Ovary (tissue), 9 donors: ENCODE results near the gene PRPF40A. TPM values are rescaled to one million over a fixed set of nuclear protein-coding genes. Genes with fewer than 3 reads are reported as not detected.
"Not testable (repeated sequence)": the region's sequence is repeated elsewhere in the genome, so short reads cannot be mapped to it uniquely, and the experiment has no call there.

Experiments used
- DNase-seq, 5 donors: peaks; one replicate each; pipeline ENCODE4 v3.0.0-alpha.2; 2019 to 2020
- H3K27ac ChIP-seq, 2 donors: fragments of 200-600 bp; one replicate each; pipeline versions ENCODE4 v1.5.1 to v1.8.0; 2019 to 2022
- H3K27me3 ChIP-seq: fragments of 200-600 bp; one replicate; pipeline ENCODE4 v1.8.0; 2022
- H3K36me3 ChIP-seq: fragments of 200-600 bp; sonication (generic); one replicate; pipeline ENCODE4 v1.5.1; 2019
- H3K4me1 ChIP-seq: one replicate; pipeline ENCODE4 v1.8.1; 2013; ENCODE audit warnings: mild to moderate bottlenecking, moderate library complexity; ENCODE audit not compliant: insufficient read depth
- H3K4me3 ChIP-seq: fragments of 200-600 bp; sonication (generic); one replicate; pipeline ENCODE4 v1.5.1; 2017
- H3K9me3 ChIP-seq, 2 donors: fragments of 200-600 bp in 1 of 2; sonication (generic) in 1 of 2; one replicate each; pipeline versions ENCODE4 v1.5.1 to v1.8.1; 2013 to 2019; ENCODE audit warnings: mild to moderate bottlenecking in 1 of 2, moderate library complexity in 1 of 2
- EP300 ChIP-seq: sonication (generic); formaldehyde crosslinking; IDR thresholded peaks from one replicate; pipeline ENCODE4 v1.6.1; 2017; ENCODE audit warnings: antibody characterized with exemption
- POLR2A ChIP-seq: fragments of 450-650 bp; IDR thresholded peaks from one replicate; pipeline ENCODE4 v1.6.1; 2017; ENCODE audit warnings: antibody characterized with exemption, mild to moderate bottlenecking, moderate library complexity
- WGBS, 3 donors: extraction: QIAGEN DNeasy Blood & Tissue Kit in 1 of 3; methylation state at CpG; one replicate each; pipeline versions ENCODE4 v1.1.5 to v1.1.7; 2013 to 2017; 5-methylcytosine and 5-hydroxymethylcytosine counted together
- intact Hi-C, 4 donors: fragments of 100-400 bp; cut with DNase I; formaldehyde crosslinking; loops; one replicate each; pipeline versions ENCODE4 v1.11.0 to v1.15.1; 2022 to 2023
- polyA plus RNA-seq, 2 donors: library from polyadenylated mRNA; stranded (reverse); fragments of 200-250 nt in 1 of 2; fragments of 350-450 nt in 1 of 2; fragmentation: Illumina TruSeq in 1 of 2; extraction: RNeasy Lipid Tissue Mini Kit (QIAGEN cat#74804) in 1 of 2; gene quantifications; one replicate each; pipeline ENCODE4 v1.2.3, GENCODE V29; 2013 to 2014
- total RNA-seq, 7 donors: library from RNA; depleted of rRNA in 2 of 7; stranded (reverse); fragments of >200 nt in 2 of 7; fragmentation: NEBNext Ultra II Directional in 3 of 7; extraction: Animal tissue kit (Norgen Biotek cat#: 25700) in 3 of 7; gene quantifications; one replicate each; pipeline versions ENCODE4 v1.1.0 to v1.2.4, GENCODE V29; 2016 to 2023
- TF ChIP-seq, protein P1 (sequence below), 3 donors: fragments of 450-650 bp in 2 of 3; fragments of 200-600 bp in 1 of 3; IDR thresholded peaks; one replicate each; pipeline versions ENCODE4 v1.5.1 to v1.8.0; 2016 to 2022; ENCODE audit warnings: antibody characterized with exemption in 3 of 3, mild to moderate bottlenecking in 1 of 3
- donor health status: DM: no; HTN: no; CAD: no; lungs with moderate emphysema.
- donor health status: DM: no; HTN: no; CAD: no.
- donor health status: Bipolar disorder and iron deficiency.
- donor health status: DM: yes; HTN: yes; CAD: no.
- donor health status: DM: no; HTN: no; CAD: no.
- donor health status: DM: yes; HTN: yes; CAD: no.

The PRPF40A gene
- total and polyA plus RNA-seq, 9 donors, result 27.5 to 81.9 (median 61.9) TPM

DNA sequence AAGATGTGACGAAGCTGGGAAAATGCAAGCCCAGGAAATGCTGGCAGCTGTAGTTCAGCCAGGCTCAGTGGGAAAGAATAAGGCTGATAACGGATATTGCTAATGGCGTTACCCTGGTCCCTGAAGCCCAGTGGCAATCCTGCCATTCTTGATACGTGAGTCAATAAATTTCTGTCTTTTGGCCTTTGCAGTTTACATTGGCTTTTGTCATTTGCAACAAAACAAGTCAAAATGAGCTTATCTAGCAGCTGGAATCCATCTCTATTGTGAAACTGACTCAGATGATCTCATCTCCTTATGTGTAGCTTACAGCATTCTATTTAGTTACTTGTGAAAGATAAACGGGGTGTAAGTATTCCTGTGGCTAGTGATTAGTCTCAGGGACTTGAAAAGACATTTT lies 44.9 kb upstream of the PRPF40A start:
- DNase-seq, result no peak
- Histone ChIP-seq H3K27me3 (no peaks in the 10 kb centered on the region), H3K36me3 (no peaks in the 10 kb centered on the region), H3K27ac (no peak overlapping the region), H3K9me3 (no peaks in the 10 kb centered on the region), H3K4me3 (no peak overlapping the region), H3K4me1 (no peaks in the 10 kb centered on the region)
- intact Hi-C loops, result no loop called here
- TF ChIP-seq POLR2A, result no peak
- TF ChIP-seq, protein P1, sequence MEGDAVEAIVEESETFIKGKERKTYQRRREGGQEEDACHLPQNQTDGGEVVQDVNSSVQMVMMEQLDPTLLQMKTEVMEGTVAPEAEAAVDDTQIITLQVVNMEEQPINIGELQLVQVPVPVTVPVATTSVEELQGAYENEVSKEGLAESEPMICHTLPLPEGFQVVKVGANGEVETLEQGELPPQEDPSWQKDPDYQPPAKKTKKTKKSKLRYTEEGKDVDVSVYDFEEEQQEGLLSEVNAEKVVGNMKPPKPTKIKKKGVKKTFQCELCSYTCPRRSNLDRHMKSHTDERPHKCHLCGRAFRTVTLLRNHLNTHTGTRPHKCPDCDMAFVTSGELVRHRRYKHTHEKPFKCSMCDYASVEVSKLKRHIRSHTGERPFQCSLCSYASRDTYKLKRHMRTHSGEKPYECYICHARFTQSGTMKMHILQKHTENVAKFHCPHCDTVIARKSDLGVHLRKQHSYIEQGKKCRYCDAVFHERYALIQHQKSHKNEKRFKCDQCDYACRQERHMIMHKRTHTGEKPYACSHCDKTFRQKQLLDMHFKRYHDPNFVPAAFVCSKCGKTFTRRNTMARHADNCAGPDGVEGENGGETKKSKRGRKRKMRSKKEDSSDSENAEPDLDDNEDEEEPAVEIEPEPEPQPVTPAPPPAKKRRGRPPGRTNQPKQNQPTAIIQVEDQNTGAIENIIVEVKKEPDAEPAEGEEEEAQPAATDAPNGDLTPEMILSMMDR (IDR thresholded peaks at IDR 0.05), result no peak
- no peak for TF ChIP-seq EP300
- 72 to 80% (median 73%) methylated on average over 5 of the region's 5 CpGs for WGBS, 3 donors

DNA sequence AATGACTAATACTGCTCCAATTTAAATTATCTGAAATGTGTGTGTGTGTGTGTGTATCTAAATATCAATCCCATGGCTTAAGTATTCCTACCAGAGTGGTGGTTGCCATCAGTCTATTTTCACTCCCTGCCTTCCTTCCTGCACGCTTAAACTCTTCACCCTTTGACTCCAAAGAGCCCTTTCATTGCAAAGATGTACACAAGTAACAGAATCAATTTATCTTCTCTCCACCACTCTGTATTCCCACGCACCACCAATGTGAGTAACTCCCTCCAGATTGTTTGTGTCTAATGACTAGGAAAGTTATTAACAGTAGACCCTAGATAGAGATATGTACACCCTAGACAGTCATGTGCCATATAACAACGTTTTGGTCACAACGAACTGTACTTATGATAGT lies 44.0 kb upstream of the PRPF40A start:
- H3K27me3 ChIP-seq, result no peaks in the 10 kb centered on the region
- H3K9me3 ChIP-seq, result no peaks in the 10 kb centered on the region
- WGBS, 3 donors, result 62 to 76% (median 64%) methylated on average over 4 of the region's 4 CpGs

DNA sequence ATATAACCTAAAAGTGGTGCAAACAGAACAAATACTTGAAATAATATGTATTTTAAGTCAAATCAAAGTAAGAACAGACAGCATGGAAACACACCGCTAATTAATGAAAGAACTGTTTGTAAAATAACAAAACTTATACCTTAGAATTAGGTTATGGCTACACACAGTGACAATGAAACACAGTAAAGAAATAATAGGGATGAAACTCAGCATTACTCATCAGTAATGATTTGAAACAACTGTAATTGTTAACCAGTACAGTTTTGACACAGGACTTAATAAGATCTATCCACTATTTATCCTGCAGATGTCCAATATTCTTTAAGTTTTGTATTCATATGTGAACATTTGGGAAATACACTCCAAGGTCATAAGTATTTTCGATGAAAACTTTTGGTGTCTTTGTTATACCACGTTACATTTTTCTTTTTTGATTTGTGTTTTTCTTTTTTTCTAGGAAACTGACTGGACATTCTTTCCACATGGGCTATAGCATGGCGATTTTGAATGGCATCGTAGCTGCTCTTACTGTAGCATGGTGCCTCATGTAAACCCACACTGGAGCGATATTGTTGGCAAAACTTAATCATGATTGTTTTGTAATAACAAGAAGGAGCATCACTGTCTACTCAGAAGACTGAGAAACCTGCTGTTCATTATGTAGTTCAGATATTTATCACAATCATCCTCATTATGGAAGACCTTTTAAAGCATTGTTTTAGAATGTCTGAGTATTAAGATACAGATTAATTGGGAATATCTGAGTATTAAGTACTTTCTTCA lies 42.2 kb upstream of the PRPF40A start:
- H3K9me3 ChIP-seq, result no peaks in the 10 kb centered on the region
- no peak for TF ChIP-seq EP300
- no peak for TF ChIP-seq POLR2A
- TF ChIP-seq, protein P1 (IDR thresholded peaks at IDR 0.05), result no peak
- no peaks in the 10 kb centered on the region for H3K4me1 ChIP-seq
- 84 to 92% (median 88%) methylated on average over 6 of the region's 6 CpGs for WGBS, 3 donors
- H3K27me3 ChIP-seq, result no peaks in the 10 kb centered on the region
- no peak overlapping the region for H3K27ac ChIP-seq
- no peak overlapping the region for H3K4me3 ChIP-seq
- no peaks in the 10 kb centered on the region for H3K36me3 ChIP-seq
- intact Hi-C loops, result no loop called here
- DNase-seq, result no peak

More for the DNA sequence above, 44.0 kb upstream of the PRPF40A start:
- H3K36me3 ChIP-seq, result no peaks in the 10 kb centered on the region
- intact Hi-C loops, result no loop called here
- H3K4me1 ChIP-seq, result no peaks in the 10 kb centered on the region
- DNase-seq, result no peak
- no peak overlapping the region for H3K27ac ChIP-seq
- TF ChIP-seq POLR2A (no peak), EP300 (no peak)
- TF ChIP-seq, protein P1 (IDR thresholded peaks at IDR 0.05), result no peak
- H3K4me3 ChIP-seq, result no peak overlapping the region

DNA sequence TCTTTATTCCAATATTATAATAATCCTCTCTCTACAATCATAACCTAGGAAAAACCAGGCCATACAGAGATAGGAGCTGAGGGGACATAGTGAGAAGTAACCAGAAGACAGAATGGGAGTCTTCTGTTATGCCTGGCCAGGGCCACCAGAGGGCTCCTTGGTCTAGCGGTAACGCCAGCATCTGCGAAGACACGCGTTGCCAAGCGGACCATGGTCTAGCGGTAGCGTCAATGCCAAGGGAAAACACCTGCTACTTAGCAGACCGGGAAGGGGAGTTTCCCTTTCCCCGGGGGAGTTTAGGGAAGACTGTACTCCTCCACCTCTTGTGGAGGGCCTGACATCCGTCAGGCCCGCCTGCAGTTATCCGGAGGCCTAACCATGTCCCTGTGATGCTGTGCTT lies 37.8 kb upstream of the PRPF40A start:
- DNase-seq, result peak in 3 of 5 donors; percentile 12 to 36 (median 30)
- H3K9me3 ChIP-seq, result no peaks in the 10 kb centered on the region
- intact Hi-C loops, result no loop called here
- H3K4me1 ChIP-seq, result no peaks in the 10 kb centered on the region
- no peaks in the 10 kb centered on the region for H3K27me3 ChIP-seq
- no peaks in the 10 kb centered on the region for H3K36me3 ChIP-seq
- TF ChIP-seq EP300 (no peak), POLR2A (no peak)
- TF ChIP-seq, protein P1 (IDR thresholded peaks at IDR 0.05), result no peak
- no peak overlapping the region for H3K4me3 ChIP-seq
- H3K27ac ChIP-seq, result no peak overlapping the region
- 87 to 88% (median 88%) methylated on average over 13 of the region's 13 CpGs for WGBS, 3 donors

DNA sequence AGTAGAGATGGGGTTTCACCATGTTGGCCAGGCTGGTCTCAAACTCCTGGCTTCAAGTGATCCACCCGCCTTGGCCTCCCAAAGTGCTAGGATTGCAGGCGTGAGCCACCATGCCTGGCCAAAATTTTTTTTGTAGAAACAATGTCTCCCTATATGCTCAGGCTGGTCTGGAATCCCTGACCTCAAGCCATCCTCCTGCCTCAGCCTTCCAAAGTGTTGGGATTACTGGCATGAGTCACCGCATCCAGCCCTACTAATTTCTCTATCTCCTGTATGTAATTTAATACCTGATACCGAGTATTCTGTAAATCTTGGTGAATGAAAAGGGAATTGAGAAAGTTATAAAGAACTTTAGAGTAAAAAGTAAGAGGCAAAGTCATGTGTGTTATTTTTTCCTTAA lies 30.5 kb upstream of the PRPF40A start:
- 74 to 92% (median 82%) methylated on average over 4 of the region's 4 CpGs for WGBS, 3 donors
- H3K4me1 ChIP-seq, intact Hi-C loops, H3K27me3 ChIP-seq, DNase-seq, H3K36me3 ChIP-seq, H3K9me3 ChIP-seq, H3K27ac ChIP-seq, H3K4me3 ChIP-seq: not testable (repeated sequence)
